HG03066 (cell line): ENCODE measurements around the gene CACNB2.
"Not testable (repeated sequence)": the region's sequence is repeated elsewhere in the genome, so short reads cannot be mapped to it uniquely, and the experiment has no call there.

Experiments
- ATAC-seq: cut with Tn5 transposase; IDR thresholded peaks from one replicate; pipeline ENCODE4 v1.9.1; 2021; ENCODE audit warnings: low read depth; ENCODE audit not compliant: unreplicated experiment

Gene CACNB2

DNA sequence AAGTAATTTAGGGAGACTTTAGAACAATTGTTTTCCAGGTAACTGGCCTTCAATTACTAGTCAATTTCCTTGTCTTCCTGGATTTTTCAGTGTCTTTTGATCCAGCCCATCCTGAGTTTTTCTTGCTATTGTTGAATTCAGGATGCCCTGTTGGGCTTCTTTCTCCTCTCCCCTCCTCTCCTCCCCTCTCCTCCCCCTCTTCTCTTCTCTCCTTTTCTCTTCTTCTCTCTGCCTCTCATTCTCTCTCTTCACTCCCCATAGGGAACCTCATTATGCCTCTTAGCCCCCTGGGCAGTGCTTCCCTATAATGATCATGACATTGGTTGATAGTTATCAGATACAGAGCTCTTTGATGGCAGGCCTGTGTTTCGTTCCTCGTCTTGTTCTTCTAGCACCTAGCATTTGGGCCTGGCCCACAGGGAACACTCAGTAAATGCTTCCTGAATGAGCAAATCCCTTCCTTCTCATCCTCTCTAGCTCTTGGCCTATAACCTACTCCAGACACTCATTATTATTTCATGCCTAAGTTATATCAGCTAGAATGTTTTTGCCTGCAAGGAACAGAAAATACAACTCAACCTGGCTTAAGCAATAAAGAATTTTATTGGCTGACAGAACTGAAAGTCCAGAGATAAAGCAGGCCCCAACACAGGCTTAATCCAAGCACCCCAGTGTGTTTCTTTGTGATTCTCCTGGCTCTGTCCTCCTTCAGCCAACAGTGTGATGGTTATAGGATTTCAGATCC is 56.8 kb downstream of the CACNB2 start:
- no peak for ATAC-seq

DNA sequence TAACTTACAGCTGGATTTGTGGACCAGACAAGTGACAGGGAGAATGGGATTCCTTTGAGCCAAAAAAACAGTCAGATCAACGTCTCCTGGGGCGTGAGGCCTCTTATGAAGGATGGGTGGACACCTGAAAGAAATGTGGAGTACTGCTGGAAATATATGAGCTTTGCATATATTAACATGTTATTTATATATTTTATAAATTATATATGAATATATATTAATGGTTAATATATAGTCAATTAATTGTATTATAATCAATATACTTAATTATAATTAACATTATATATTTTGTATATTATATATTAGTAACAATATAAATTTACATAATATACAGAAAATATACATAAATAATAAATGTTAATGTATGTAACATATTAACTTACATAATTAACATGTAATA is 57.5 kb downstream of the CACNB2 start:
- no peak for ATAC-seq

DNA sequence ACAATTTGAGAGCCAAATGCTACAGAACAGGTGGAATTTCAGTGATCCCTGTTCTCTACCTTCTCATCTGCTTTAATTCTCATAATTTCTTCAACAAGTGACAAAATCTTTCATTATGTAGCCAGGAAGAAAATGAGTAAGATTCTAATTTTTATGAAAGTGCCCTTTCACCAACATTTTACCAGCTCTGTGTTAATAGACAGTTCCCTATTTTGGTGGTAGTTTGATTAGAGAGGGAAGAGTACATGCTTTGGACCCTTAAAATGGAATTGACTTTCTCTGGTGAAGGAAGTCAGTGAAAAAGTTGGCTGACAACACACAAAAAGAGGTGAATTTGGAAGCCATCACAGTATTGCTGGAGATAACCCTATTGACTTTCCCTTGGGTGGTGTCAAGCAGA is 61.7 kb downstream of the CACNB2 start:
- ATAC-seq, result no peak

DNA sequence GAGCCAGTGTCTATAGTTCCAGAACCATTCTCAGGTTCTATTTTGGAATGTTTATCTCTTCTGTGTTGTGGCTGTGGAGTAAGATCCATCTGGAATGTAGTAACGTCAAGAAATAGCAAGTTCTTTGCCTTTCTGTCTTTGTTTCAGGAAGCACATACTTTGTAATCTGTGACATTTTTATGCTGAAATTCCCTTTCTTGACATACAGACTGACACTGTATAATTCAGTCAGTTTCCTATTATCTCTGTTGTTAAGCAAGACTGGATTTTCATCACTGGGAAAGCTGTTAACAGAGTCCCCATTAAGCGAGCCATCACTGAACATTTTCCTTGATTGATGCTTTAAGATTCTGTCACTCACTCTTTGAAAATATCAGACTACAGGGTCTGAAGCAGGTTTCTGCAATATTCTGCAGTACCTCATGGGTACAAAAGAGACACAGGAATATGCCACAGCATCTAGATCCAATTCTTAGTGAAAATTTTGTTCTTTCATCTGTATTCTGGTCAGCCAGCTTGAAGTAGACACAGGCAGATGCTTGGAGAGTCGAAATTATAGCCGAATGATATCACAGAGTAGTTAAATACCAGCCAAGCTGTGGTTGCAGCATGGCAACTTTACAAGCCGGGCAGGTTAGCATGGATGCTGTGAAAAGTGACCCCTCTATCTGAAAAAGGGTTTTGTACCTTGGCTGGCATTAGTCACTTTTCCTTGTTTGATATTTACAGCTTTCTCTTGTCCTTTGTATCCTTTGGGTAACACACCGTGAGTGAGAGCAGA is 62.6 kb downstream of the CACNB2 start:
- no peak for ATAC-seq

DNA sequence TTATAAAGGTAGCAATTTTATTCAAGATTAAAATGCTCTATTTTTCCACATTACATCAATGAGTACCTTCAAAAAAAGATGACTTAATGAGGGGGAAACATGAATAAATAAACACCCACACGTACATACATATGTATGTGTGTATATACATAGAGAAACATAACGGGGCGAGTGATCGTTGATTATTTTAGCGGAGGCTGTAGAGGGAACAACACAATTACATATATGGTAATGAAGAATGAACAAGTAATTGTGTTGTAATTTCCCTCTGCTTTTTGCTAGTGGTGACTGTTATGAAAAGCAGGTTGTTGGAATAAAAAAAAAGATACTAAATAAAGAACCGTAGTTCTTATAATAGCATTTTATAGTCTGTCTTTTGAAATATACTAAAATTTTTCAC is 63.2 kb downstream of the CACNB2 start:
- ATAC-seq, result no peak

DNA sequence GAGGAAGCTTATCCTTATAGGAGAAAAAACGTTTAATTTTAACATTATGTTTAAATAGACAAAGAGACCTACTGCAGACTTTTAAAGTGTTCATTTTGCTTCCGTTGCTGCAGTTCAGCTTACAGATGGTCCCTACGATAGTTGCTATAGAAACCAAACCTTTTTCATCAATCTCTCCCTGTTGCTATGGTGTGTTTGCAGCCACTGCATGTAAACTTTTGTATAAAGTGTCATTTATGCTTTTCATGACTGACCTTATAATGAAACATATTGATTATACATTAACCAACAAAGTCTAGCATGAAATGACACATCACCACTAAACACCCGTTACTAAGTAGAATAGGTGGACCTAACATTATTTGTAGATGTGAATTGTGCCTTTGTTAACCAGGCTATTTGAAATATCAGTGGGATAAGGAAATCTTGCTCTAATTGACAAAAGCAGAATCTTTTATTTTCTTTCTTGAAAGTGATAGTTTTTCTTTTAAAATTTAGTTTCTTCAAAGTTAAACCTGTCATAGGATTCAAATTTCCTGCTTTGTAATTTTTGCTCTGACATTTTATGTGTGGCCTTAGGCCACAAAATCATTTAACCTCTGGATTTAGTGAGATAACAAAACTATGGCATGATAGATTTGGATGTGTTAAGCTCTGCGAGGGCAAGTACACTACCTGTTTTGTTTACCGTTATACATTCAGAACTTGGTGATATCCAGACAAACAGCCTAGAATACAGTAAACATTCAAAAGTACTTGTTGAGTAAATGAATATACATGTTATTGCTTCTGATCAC is 64.0 kb downstream of the CACNB2 start:
- no peak for ATAC-seq

DNA sequence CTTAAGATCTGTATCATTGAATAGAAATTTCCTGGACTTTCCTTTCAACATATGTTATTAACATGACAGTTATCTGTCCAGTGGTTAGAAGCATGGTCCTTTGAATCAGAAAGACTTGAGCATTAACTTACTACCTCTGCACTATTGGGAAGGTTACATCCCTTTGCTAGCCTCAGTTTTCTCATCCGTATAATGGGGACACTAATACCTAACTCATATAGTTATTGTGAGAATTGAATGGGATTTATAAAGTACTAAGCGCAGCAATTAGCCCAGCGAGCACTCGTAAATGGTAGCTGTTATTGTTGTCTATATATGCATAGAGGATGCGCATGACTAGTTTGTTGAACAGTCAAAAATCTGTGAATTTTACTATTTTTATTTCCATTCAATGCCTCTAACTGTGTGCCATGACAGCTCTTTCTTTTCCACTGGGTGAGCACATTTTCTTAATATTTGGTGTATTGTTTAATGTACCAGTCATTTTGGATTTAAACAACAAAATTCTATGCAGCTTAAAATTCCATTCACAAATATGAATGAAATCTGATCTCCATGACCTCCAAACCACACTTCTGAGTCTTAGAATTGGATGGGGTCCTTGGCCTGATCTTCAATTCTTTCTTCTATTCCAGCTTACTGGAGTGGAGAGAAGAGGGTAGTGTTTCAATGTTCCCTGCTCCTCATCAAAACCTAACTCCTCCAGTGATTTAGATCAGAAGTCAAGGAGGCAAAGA is 65.0 kb downstream of the CACNB2 start:
- no peak for ATAC-seq

DNA sequence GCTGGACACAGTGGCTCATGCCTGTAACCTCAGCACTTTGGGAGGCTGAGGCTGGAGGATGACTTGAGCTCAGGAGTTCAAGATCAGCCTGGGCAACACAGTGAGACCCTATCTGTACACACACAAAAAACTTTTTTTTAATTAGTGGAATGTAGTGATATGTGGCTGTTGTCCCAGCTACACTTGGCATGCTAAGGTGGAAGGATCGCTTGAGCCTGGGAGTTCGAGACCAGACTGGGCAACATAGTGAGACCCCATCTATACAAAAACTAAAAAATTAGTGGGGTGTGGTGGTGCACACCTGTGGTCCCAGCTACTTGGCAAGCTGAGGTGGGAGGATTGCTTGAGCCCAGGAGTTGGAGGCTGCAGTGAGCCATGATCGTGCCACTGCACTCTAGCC is 68.0 kb downstream of the CACNB2 start:
- ATAC-seq, result not testable (repeated sequence)

DNA sequence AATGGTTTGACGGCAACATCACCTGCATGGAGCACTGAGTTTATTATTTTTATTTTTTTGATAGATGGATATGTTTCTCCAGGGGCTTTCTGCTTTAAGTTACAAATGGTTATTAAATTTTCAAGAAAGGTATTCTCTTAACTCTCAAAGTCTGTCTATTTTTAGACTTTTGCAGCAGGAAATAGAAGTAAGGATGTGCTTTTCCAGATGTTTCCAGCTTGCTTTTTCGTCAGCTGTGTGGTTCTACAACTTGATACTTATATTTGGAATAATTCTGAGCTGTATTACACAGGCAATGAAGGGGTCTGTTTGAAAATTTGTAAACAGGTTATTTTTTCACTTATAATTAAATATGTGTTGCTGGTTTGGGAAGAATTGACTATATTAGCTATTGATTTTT is 69.0 kb downstream of the CACNB2 start:
- ATAC-seq, result no peak

DNA sequence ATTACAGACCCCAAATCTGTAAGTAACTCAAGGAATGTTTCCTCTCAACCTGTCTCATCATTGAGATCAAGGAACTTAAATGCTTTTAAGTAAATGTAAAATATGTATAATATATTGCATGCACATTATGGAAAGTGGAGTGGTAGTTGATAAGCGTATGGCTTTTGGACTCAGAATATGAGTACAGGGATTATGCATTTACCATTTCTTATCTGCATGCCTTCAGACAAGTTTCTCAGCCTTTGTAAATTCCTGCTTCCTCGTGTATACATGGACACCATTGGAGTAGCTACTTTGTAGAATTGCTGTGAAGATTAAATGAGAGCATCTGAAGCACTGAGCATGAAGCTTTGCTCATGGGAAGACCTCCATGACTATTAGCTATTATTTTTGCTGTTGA is 70.5 kb downstream of the CACNB2 start:
- ATAC-seq, result no peak

DNA sequence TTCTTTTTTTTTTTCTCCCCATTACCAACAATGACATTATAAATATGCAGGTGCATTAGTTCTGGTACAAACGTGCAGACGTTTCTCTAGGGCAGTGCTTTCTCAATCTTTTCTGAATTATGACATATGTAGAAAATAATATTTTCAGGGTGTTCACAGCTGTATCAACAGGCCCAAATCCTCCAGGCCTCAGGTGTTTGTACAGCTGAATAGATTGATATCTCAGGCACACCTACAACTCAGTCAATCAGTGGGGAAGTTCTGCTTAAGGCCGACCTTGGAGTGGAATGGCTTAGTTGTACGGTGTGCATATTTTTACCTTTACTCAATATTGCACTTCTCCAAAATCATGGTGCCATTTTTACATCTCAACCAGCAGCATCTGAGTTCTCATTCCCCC is 71.6 kb downstream of the CACNB2 start:
- ATAC-seq, result no peak

DNA sequence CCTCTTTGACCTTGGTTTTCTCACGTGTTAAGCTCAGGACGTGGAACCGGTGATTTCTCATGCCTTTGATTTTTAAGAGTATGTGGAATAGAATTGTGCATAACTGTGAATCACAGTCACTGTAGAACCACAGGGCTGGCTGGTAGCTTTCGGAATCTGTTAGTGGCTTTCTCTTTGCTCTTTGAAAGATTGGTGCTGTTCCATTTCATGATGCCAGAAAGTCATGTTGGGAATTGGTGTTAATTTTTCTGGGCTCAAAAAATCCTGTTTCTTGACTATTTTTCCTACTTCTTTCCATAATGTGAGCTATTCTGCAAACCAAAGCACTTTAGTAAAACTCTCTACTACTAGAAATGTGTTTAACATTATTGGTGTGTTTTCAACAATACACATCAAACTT is 73.0 kb downstream of the CACNB2 start:
- no peak for ATAC-seq

DNA sequence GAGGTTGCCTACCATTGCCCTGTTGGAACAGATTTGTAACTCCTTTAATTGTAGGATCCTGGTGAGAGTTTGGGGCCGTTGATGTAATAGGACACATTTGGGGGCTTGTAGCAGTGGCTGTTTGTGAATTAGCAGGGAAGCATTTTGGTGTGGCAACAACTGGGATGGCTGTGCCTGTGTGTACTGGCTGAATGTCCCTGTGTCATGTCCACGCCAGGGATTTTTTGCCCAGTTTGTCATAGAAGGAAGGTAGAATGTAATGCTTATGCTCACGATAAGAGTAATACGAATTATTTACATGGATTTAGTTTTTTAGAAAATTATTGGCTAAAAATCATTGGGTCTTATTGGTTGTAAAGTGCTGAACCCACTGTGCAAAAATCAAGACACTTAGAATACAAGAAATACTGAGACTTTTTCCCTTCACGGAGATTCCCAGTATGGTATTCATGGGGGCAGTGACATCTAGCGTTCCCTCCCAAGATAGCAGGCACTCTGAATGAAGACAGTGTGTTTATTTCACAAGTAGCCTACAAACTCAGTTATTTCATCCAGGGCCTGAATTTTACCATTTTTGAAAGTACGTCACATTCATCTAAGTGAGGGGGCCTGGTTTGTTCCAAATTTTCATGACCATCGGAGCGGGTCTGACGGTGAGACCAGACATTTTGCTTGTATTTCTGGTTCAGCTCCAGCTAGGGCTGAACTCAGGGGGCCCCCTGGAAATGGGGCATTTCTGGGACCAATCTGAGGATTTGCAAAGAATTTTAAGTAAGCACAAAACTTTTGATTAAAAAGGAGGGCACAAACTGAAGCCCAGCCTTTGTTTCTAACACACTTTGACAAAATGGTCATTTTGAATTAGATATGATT is 74.7 kb downstream of the CACNB2 start:
- no peak for ATAC-seq

DNA sequence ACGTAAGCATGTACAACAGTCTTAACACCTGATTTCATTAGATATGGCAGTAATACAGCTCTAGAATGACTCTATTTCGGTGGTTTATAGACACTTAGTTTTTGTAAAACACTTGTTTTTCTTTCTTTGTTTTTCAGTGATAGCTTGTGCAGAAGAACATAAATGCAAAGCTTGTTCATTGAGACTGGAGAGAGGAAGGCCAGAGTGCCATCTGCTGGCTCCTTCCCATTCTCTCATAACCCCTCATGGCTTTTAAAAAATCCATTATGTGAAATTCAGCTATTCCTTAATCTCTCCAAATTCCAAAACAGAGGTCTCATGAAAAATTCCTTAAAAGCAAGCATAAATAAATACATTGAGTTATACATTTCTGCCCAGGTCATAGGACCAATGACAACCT is 76.3 kb downstream of the CACNB2 start:
- ATAC-seq, result no peak

DNA sequence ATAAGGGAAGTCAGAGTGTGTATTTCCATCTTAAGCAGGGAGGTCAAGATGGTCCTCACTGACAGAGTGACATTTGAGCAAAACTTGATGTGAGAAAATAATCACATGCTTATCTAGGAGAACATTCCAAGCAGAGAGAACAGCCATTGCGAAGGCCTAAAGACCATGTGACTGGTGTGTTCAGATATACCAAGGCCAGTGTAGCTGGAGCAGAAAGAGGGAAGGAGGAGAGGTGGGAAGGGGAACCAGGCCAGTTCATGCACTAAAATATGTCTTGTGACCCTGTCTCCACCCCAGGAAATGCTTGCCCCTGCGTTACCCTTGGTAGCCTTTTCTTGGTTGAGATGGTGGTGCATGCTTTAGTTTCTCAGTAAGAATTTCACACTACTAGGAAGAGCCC is 77.4 kb downstream of the CACNB2 start:
- no peak for ATAC-seq

DNA sequence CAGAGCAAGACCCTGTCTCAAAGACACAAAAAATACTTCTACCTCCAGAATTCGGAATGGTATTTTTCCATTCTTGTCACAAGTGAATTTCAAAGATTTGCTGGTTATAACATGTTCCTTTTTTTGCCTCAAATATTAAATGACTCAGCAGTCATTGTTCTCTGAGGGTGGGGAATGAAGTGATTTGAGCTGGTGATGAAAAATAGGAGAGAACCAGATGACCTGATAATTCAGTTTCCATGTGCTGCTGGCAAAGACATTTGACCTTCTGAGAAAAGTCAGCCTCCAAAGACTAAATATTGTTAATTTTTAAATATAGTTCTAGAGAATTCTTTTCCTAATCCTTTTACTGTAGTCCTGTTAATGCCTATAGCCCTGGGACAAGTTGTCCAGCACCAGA is 78.9 kb downstream of the CACNB2 start:
- ATAC-seq, result no peak

DNA sequence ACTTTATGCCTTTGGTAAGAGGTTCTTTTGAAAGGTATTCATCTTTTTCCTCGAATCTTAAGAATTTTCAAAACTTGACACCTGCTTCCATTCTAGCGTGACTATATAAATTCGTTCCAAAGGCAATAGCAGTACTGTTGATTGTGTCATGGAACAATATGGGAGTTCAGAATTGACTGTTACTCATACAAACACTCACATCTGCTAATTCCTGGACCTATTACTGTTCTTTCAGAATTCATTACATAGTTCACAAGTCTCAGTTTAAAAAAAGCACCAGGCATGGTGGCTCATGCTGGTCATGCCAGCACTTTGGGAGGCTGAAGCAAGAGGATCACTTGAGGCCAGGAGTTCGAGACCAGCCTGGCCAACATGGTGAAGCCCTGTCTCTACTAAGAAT is 80.9 kb downstream of the CACNB2 start:
- no peak for ATAC-seq

DNA sequence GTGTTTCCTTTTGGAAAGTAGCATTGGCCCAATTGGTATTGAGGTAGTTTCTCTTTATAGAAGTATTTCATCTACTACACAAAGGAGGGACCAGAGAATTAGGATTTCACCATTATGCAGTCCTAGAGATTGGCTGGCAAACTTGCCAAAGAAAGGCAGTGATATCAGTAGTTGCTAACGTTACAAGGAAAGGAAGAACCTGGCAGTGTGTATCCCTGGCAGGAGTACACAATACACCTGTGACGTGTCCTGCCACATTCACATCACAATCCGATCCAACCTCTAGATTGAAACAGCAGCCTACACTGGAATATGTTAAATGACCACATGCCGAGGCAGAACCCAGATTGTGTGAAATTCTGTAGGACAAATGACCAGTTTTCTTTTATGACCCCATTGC is 81.7 kb downstream of the CACNB2 start:
- no peak for ATAC-seq

DNA sequence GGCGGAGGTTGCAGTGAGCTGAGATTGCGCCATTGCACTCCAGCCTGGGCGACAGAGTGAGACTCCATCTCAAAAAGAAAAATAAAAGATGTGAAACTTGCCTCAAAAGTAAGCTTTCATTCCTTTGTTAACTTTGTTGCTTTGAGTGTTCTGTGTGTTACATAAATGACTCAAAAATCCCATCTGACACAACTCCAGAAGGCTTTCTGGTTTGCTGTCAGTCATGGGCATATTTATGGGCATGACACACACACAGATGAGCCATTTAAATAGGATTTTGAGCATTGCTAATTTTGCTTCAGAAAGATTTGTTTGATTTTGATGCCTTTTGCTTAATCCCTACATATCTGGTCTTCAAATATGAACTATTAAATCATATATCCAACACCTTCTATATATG is 82.6 kb downstream of the CACNB2 start:
- ATAC-seq, result no peak

DNA sequence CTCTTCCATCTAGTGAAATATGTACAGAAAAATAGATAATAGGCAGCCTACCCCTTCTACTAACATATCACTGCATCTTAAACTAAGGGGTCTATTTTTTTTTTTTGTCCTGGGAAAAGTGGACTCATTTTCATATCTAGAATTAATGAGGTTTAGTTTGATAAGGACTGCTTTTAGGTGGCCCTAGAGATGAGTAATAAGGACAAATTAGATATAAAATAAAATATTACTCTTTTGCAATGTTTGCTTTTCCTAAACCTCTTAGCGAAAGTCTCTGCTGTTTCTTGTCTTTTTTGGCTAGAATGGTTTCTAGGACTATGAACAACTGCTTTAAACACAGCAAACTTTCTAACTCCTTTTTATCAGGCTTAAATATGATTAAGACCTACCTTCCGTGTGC is 83.7 kb downstream of the CACNB2 start:
- ATAC-seq, result no peak
